T-cell (primary cell): ENCODE data around the gene CREB3. TPM values are rescaled to one million over a fixed set of nuclear protein-coding genes. Genes with fewer than 3 reads are reported as not detected.

Source experiments
- ATAC-seq, 4 experiments: fragments of 200-7000 bp in 3 of 4; fragments of 150-1000 bp in 1 of 4; cut with Tn5 transposase; replicated peaks in 1 of 4; 1 replicate in 3 of 4; 2 replicates in 1 of 4; pipeline ENCODE4 v1.10.0; 2021; ENCODE audit warnings: moderate library complexity in 3 of 4, mild to moderate bottlenecking in 2 of 4, moderate number of reproducible peaks in 1 of 4
- CTCF ChIA-PET, 2 donors: fragments of 300-600 bp; sonication (Branson Sonifier 250); formaldehyde crosslinking; loops; one replicate each; lab custom pipeline; 2022; ENCODE audit warnings: antibody characterized with exemption in 2 of 2; lab: Charles Lee
- POLR2A ChIA-PET, 2 donors: fragments of 300-600 bp; sonication (Branson Sonifier 250); formaldehyde crosslinking; loops; one replicate each; lab custom pipeline; 2022; ENCODE audit warnings: antibody characterized with exemption in 2 of 2; lab: Charles Lee
- DNase-seq, 35 experiments: peaks; one replicate each; pipeline versions ENCODE4 v3.0.0 to v3.0.0-alpha.2; 2013 to 2023
- H3K27ac ChIP-seq: one replicate; pipeline ENCODE4 v1.5.1; 2013; ENCODE audit warnings: low read length
- H3K27me3 ChIP-seq, 2 experiments: replicated peaks in 1 of 2; 1 replicate in 1 of 2; 2 replicates in 1 of 2; pipeline versions ENCODE4 v1.6.1 to v1.7.0; 2013; ENCODE audit warnings: low read length in 1 of 2, mixed read lengths in 1 of 2; ENCODE audit not compliant: control insufficient read depth in 2 of 2, insufficient read depth in 2 of 2; ENCODE audit errors: extremely low read depth in 1 of 2
- H3K36me3 ChIP-seq, 2 donors: 1 replicate in 1 of 2; 2 replicates in 1 of 2; pipeline versions ENCODE4 v1.6.1 to v1.7.0; 2013; ENCODE audit warnings: low read length in 1 of 2; ENCODE audit not compliant: control insufficient read depth in 2 of 2, insufficient read depth in 1 of 2; ENCODE audit errors: extremely low read depth in 1 of 2
- H3K4me1 ChIP-seq, 2 experiments: 1 replicate in 1 of 2; 2 replicates in 1 of 2; pipeline versions ENCODE4 v1.6.1 to v1.7.0; 2013; ENCODE audit warnings: low read length in 2 of 2, mixed read lengths in 1 of 2; ENCODE audit not compliant: insufficient read depth in 2 of 2, control insufficient read depth in 1 of 2; ENCODE audit errors: extremely low read depth in 1 of 2
- H3K4me3 ChIP-seq, 2 donors: 1 replicate in 1 of 2; 2 replicates in 1 of 2; pipeline versions ENCODE4 v1.5.1 to v1.7.0; 2013; ENCODE audit warnings: mild to moderate bottlenecking in 2 of 2, low read length in 1 of 2, moderate library complexity in 1 of 2; ENCODE audit not compliant: control insufficient read depth in 1 of 2; ENCODE audit errors: extremely low read depth in 1 of 2
- H3K9me3 ChIP-seq: 2 replicates; pipeline ENCODE4 v1.7.0; 2013
- H3K27ac Mint-ChIP-seq, 2 donors: one replicate each; pipeline ENCODE4 v1.8.0; 2020 to 2021; ENCODE audit warnings: mild to moderate bottlenecking in 2 of 2, mixed read lengths in 2 of 2
- H3K27me3 Mint-ChIP-seq, 2 donors: one replicate each; pipeline ENCODE4 v1.8.0; 2021 to 2022; ENCODE audit warnings: mixed read lengths in 2 of 2
- H3K36me3 Mint-ChIP-seq: one replicate; pipeline ENCODE4 v1.8.0; 2021; ENCODE audit warnings: mixed read lengths
- H3K4me1 Mint-ChIP-seq, 3 donors: one replicate each; pipeline ENCODE4 v1.8.0; 2020 to 2022; ENCODE audit warnings: mixed read lengths in 3 of 3, mild to moderate bottlenecking in 1 of 3
- H3K4me3 Mint-ChIP-seq, 3 donors: one replicate each; pipeline ENCODE4 v1.8.0; 2020 to 2022; ENCODE audit warnings: mild to moderate bottlenecking in 3 of 3, mixed read lengths in 3 of 3, moderate library complexity in 3 of 3
- H3K9me3 Mint-ChIP-seq, 3 donors: one replicate each; pipeline ENCODE4 v1.8.0; 2020 to 2022; ENCODE audit warnings: mixed read lengths in 3 of 3
- WGBS: methylation state at CpG from one replicate; pipeline ENCODE4 v1.1.5; 2013; ENCODE audit warnings: missing lambda C conversion rate; ENCODE audit not compliant: insufficient coverage; 5-methylcytosine and 5-hydroxymethylcytosine counted together
- total RNA-seq, 35 experiments: library from RNA in 6 of 35; stranded (reverse) in 6 of 35; fragments of 120-200 nt in 1 of 35; gene quantifications; one replicate each; pipeline versions ENCODE4 v1.2.1 to v1.2.4 and lab custom pipeline; 2013 to 2026

CREB3 gene
- total RNA-seq, 5 donors from 2014 or later (not counting 1 experiment from before 2014, with no cell fraction given) = 15.9 to 22.6 (median 19.3) TPM

DNA sequence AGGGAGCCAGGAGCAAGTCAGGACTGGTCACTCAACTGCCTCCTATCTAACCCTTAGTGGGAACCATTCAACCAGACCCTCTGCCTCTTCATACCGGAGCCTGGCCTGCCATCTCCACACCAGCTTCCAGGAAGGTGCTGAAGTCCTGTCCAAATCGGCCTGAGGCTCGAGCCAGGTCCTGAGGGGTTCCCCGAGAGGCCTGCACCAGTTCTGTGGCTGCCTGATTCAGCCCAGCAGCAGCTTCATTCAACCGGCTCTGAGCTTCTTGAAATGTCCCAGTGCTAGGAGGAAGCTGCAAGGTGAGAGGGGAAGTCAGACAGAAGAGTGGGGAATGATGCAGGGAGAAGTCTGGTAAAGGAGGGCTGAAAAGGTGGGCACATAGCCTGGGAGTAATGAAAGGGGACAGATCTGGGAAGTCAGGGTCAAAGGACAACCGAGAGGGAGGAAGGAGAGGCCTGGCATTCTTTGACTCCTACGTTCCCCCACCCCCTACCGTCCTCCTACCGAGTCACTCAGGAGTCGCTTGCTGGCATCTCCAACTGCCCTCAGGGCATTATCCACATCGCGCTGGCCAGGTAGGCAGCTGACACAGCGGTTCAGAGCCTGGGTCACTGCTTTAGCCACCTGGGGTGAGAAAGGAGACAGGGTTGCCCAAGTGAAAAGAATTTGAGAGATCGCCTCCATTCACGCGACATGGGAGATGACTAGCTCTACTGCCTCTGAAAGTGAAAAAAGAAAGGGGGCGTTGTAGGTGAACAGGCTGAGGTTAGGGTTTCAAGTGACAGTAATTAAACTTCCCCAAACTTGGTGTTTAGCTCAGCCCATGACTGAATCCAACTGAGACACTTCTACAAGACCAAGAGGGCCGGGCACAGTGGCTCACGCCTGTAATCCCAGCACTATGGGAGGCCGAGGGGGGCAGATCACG, 20.7 kb upstream of the CREB3 start:
- no peaks in the 10 kb centered on the region for H3K4me1 ChIP-seq
- ChIA-PET CTCF (interaction anchor here in 1 of 2 donors (1.4 kb wide), 1 partner anchor 42 kb away, joined by 3 read pairs; no protein-coding TSS in a partner anchor), POLR2A (no interaction called here)
- H3K27me3 ChIP-seq = no peaks in the 10 kb centered on the region
- no peak overlapping the region for H3K4me3 Mint-ChIP-seq
- H3K9me3 ChIP-seq = no peaks in the 10 kb centered on the region
- WGBS = 95% methylated on average over 11 of the region's 21 CpGs
- DNase-seq = no peak
- H3K27me3 Mint-ChIP-seq = no peaks in the 10 kb centered on the region
- H3K9me3 Mint-ChIP-seq = no peaks in the 10 kb centered on the region
- peaks cover 77% of the 10 kb centered on the region for H3K36me3 Mint-ChIP-seq
- no peak overlapping the region for H3K4me3 ChIP-seq
- ATAC-seq = no peak
- peaks cover 0 to 1% (median 0%) of the 10 kb centered on the region in 3 donors for H3K4me1 Mint-ChIP-seq
- H3K36me3 ChIP-seq = peaks cover 29 to 92% of the 10 kb centered on the region in 2 donors
- H3K27ac Mint-ChIP-seq = no peak overlapping the region
- no peak overlapping the region for H3K27ac ChIP-seq

DNA sequence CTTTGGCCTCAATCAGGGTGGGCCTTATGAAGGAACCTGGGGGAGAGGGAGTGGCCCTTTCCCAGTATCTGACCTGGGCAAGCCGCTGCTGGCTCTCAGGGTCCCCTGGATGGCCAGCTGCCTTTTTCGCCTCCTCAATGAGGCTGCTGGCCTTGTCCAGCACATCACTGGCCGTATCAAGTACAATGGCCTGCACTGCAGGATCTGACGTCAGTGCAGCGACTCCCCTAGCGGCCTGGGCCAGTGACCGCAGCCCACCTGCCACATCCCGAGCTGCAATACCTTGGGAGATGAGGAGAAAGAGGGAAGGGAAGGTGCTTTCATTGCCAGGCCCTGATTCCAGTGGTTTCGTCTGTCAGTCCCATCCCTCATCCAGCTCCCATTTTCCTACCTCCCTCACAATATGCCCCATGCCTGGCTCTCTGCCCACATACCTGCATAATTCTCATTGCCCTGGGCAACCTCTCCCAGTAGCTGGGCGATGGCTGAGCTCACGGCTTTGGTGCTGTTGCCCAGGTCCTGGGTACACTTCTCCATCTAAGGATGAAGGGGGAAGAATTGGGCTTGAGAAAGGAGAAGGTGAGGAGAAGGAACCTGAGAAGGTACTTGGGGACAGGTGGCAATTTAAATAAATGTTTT, 19.6 kb upstream of the CREB3 start:
- DNase-seq (no peak), ATAC-seq (no peak)
- Histone ChIP-seq H3K4me3 (no peak overlapping the region), H3K27ac (no peak overlapping the region), H3K27me3 (no peaks in the 10 kb centered on the region), H3K4me1 (no peaks in the 10 kb centered on the region), H3K9me3 (no peaks in the 10 kb centered on the region), H3K36me3 (peaks cover 36 to 92% of the 10 kb centered on the region in 2 donors)
- POLR2A ChIA-PET = interaction anchor here in 1 of 2 donors (0.6 kb wide), 1 partner anchor 68 kb away, joined by 3 read pairs; no protein-coding TSS in a partner anchor
- H3K36me3 Mint-ChIP-seq = peaks cover 71% of the 10 kb centered on the region
- H3K4me3 Mint-ChIP-seq = no peak overlapping the region
- H3K27me3 Mint-ChIP-seq = no peaks in the 10 kb centered on the region
- 93% methylated on average over 4 of the region's 11 CpGs for WGBS
- no peak overlapping the region for H3K27ac Mint-ChIP-seq
- CTCF ChIA-PET = no interaction called here
- H3K4me1 Mint-ChIP-seq = no peaks in the 10 kb centered on the region
- H3K9me3 Mint-ChIP-seq = no peaks in the 10 kb centered on the region

DNA sequence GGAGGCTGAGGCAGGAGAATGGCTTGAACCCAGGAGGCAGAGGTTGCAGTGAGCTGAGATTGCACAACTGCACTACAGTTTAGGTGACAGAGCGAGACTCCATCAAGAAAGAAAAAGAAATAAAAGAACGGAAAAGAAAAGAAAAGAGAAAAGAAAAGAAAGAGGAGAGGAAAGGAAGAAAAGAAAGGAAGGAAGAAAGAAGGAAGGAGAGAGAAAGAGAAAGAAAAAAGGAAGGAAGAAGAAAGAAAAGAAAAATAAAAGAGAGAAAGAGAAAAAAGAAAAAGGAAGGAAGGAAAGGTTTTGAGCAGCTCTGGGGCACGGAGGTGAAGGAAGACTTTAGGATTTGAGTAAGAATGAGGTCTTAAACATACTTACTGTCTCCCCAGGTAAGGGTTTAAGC, 18.9 kb upstream of the CREB3 start:
- ChIA-PET CTCF (interaction anchor here in 1 of 2 donors (0.7 kb wide), 1 partner anchor 357 kb away, joined by 3 read pairs; no protein-coding TSS in a partner anchor), POLR2A (no interaction called here)
- no peak for ATAC-seq
- Histone ChIP-seq H3K4me1 (no peaks in the 10 kb centered on the region), H3K9me3 (no peaks in the 10 kb centered on the region), H3K4me3 (no peak overlapping the region), H3K27me3 (no peaks in the 10 kb centered on the region), H3K36me3 (peaks cover 36 to 92% of the 10 kb centered on the region in 2 donors), H3K27ac (no peak overlapping the region)
- DNase-seq = no peak
- no peaks in the 10 kb centered on the region for H3K27me3 Mint-ChIP-seq
- no peaks in the 10 kb centered on the region for H3K4me1 Mint-ChIP-seq
- peaks cover 70% of the 10 kb centered on the region for H3K36me3 Mint-ChIP-seq
- H3K4me3 Mint-ChIP-seq = no peak overlapping the region
- peak overlapping the region in 1 of 2 donors; percentile 13 for H3K27ac Mint-ChIP-seq
- no peaks in the 10 kb centered on the region for H3K9me3 Mint-ChIP-seq
- WGBS = 100% methylated on average over 1 of the region's 3 CpGs

DNA sequence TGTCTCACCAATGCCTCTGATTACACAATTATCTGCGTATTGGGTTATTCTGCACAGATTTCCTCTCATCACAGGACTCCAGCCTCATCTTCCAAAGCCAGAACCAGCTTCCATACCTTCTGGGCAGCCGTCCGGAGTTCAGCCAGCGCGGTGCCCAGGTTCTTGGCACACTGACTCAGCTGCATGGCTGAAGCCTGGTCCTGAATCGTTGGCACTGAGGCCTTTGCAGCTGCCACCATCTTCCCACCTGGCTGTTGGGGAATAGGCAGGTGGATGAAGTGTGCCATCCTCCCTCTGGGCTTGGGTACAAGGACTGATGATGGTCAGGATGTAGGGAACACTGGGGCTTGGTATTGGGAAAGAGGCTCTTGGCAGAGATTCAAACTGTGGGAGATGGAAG, 18.3 kb upstream of the CREB3 start:
- POLR2A ChIA-PET = no interaction called here
- Histone ChIP-seq H3K9me3 (no peaks in the 10 kb centered on the region), H3K4me3 (no peak overlapping the region), H3K4me1 (no peaks in the 10 kb centered on the region), H3K27me3 (no peaks in the 10 kb centered on the region), H3K27ac (no peak overlapping the region), H3K36me3 (peaks cover 37 to 92% of the 10 kb centered on the region in 2 donors)
- Mint-ChIP-seq H3K4me1 (no peaks in the 10 kb centered on the region), H3K27ac (no peak overlapping the region), H3K4me3 (no peak overlapping the region), H3K9me3 (no peaks in the 10 kb centered on the region), H3K27me3 (no peaks in the 10 kb centered on the region), H3K36me3 (peaks cover 69% of the 10 kb centered on the region)
- CTCF ChIA-PET = interaction anchor here in 1 of 2 donors (0.7 kb wide), 1 partner anchor 358 kb away, joined by 3 read pairs; no protein-coding TSS in a partner anchor
- DNase-seq (no peak), ATAC-seq (no peak)
- WGBS = 100% methylated on average over 2 of the region's 6 CpGs

DNA sequence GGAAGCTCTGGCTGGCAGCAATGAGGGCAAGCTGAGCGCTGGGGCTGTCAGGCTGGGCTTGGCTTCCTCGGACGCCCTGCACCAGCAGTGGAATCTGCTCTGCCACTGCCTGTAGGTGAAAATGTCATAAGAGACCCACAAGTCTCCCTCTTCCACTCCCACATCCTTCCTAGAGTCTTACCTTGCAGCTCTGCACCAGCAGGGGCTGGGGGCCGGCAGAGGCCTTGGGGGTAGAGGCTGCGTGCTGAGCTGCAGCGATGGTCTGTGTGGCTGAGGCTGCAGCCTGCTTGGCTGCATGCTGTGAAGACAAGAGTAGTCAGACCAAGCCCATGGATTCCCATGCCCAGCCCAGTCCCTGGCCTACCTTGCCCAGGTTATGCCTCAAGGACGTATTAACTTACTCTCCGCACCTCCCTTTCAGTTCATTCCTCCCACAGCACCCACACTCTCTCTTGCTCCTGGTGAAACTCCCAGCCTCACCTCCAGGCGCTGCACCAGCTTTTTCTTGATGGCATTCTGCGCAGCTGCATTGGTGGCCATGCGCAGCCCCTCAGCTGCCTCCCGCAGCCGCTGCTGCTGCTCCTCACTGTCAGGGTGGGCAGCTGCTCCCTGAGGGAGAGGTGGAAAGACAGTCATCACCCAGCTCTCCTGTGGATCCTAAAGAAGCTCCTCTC, 17.8 kb upstream of the CREB3 start:
- POLR2A ChIA-PET = interaction anchor here in 1 of 2 donors (0.5 kb wide), 1 partner anchor 85 kb away, joined by 6 read pairs; no protein-coding TSS in a partner anchor

DNA sequence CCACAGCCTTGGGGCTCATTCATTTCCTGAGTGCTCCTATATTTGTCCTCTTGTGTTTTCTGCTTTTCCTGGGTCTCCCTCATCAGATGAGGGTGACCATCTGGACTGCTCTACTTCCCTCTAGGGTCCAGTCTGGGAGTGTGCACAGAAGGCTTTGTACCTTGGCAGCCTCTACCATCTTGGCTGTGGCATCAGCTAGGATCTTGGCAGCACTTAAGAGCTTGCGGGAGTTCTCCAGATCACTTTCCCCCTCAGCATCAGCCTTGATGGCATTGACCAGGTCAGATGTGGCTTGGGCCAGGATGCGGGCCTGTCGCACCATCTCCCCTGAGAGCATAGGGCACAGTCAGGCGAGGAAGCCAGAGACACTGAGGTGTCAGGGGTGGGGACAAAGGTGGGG, 16.2 kb upstream of the CREB3 start:
- Histone ChIP-seq H3K4me3 (no peak overlapping the region), H3K27ac (no peak overlapping the region), H3K36me3 (peaks cover 42 to 96% of the 10 kb centered on the region in 2 donors), H3K9me3 (no peaks in the 10 kb centered on the region), H3K27me3 (no peaks in the 10 kb centered on the region), H3K4me1 (no peaks in the 10 kb centered on the region)
- Mint-ChIP-seq H3K36me3 (peaks cover 64% of the 10 kb centered on the region), H3K4me1 (peaks cover 0 to 3% (median 0%) of the 10 kb centered on the region in 3 donors), H3K27ac (no peak overlapping the region), H3K4me3 (no peak overlapping the region), H3K9me3 (no peaks in the 10 kb centered on the region), H3K27me3 (no peaks in the 10 kb centered on the region)
- DNase-seq = no peak
- ChIA-PET POLR2A (no interaction called here), CTCF (no interaction called here)
- 100% methylated on average over 3 of the region's 4 CpGs for WGBS
- ATAC-seq = peak in 1 of 4 experiments; percentile 41

More for the DNA sequence above, 17.8 kb upstream of the CREB3 start:
- Mint-ChIP-seq H3K4me3 (no peak overlapping the region), H3K9me3 (no peaks in the 10 kb centered on the region), H3K36me3 (peaks cover 72% of the 10 kb centered on the region), H3K27me3 (no peaks in the 10 kb centered on the region), H3K27ac (peak overlapping the region in 1 of 2 donors; percentile 63), H3K4me1 (peaks cover 0 to 3% (median 0%) of the 10 kb centered on the region in 3 donors)
- no peak overlapping the region for H3K4me3 ChIP-seq
- CTCF ChIA-PET = interaction anchor here in 1 of 2 donors (1.1 kb wide), 1 partner anchor 14 kb away, joined by 3 read pairs; no protein-coding TSS in a partner anchor
- no peaks in the 10 kb centered on the region for H3K27me3 ChIP-seq
- no peaks in the 10 kb centered on the region for H3K4me1 ChIP-seq
- no peaks in the 10 kb centered on the region for H3K9me3 ChIP-seq
- ATAC-seq (no peak), DNase-seq (no peak)
- 95% methylated on average over 9 of the region's 13 CpGs for WGBS
- H3K36me3 ChIP-seq = peaks cover 41 to 94% of the 10 kb centered on the region in 2 donors
- H3K27ac ChIP-seq = no peak overlapping the region
